ENCODE results near the gene USB1. TPM values are rescaled to one million over a fixed set of nuclear protein-coding genes. Genes with fewer than 3 reads are reported as not detected.

USB1 gene
- total and polyA plus RNA-seq, 9 donors, result 8.5 to 30.7 (median 22.5) TPM

- H3K9me3 ChIP-seq, result no peaks in the 10 kb centered on the region
- TF ChIP-seq POLR2A (IDR thresholded peaks at IDR 0.05) (no peak), EP300 (IDR thresholded peaks at IDR 0.05) (no peak)
- no peaks in the 10 kb centered on the region for H3K27me3 ChIP-seq
- H3K27ac ChIP-seq, result no peak overlapping the region
- DNase-seq, result no peak
- H3K4me1 ChIP-seq (ENCODE audit: insufficient read depth), result no peaks in the 10 kb centered on the region
- no peaks in the 10 kb centered on the region for H3K36me3 ChIP-seq
- intact Hi-C loops (cut with DNase I), result no loop called here
- WGBS, 3 donors, result 79 to 84% (median 84%) methylated on average over 13 of the region's 13 CpGs
- no peak overlapping the region for H3K4me3 ChIP-seq
Measured at GRCh38 chr16:58048494-58049231, 47.5 kb downstream of the USB1 start.

GRCh38 chr16:58049232-58050185, 48.3 kb downstream of the USB1 start:
- Histone ChIP-seq H3K4me3 (no peak overlapping the region), H3K36me3 (no peaks in the 10 kb centered on the region), H3K27me3 (no peaks in the 10 kb centered on the region), H3K4me1 (ENCODE audit: insufficient read depth) (no peaks in the 10 kb centered on the region), H3K27ac (no peak overlapping the region), H3K9me3 (no peaks in the 10 kb centered on the region)
- DNase-seq, result no peak
- 83 to 89% (median 85%) methylated on average over 17 of the region's 17 CpGs for WGBS, 3 donors
- intact Hi-C loops (cut with DNase I), result loop anchor here in 1 of 4 donors (10.0 kb wide), 1 partner anchor 425 kb away; no protein-coding TSS in a partner anchor
- no peak for TF ChIP-seq POLR2A (IDR thresholded peaks at IDR 0.05)
- no peak for TF ChIP-seq EP300 (IDR thresholded peaks at IDR 0.05)
- TF ChIP-seq CTCF (IDR thresholded peaks at IDR 0.05), result no peak

- Histone ChIP-seq H3K4me1 (ENCODE audit: insufficient read depth) (no peaks in the 10 kb centered on the region), H3K4me3 (no peak overlapping the region), H3K9me3 (no peaks in the 10 kb centered on the region), H3K36me3 (no peaks in the 10 kb centered on the region), H3K27me3 (no peaks in the 10 kb centered on the region), H3K27ac (no peak overlapping the region)
- intact Hi-C loops (cut with DNase I), result loop anchor here in 1 of 4 donors (10.0 kb wide), 1 partner anchor 424 kb away; no protein-coding TSS in a partner anchor
- WGBS, 3 donors, result 80 to 93% (median 82%) methylated on average over 2 of the region's 2 CpGs
- no peak for TF ChIP-seq POLR2A (IDR thresholded peaks at IDR 0.05)
- TF ChIP-seq CTCF (IDR thresholded peaks at IDR 0.05), result no peak
- no peak for TF ChIP-seq EP300 (IDR thresholded peaks at IDR 0.05)
- DNase-seq, result no peak
Measured at GRCh38 chr16:58051296-58051695, 50.1 kb downstream of the USB1 start.

- H3K9me3 ChIP-seq, result no peaks in the 10 kb centered on the region
- no peak for DNase-seq
- H3K36me3 ChIP-seq, result no peaks in the 10 kb centered on the region
- intact Hi-C loops (cut with DNase I), result loop anchor here in 1 of 4 donors (10.0 kb wide), 1 partner anchor 423 kb away; no protein-coding TSS in a partner anchor
- H3K27ac ChIP-seq, result no peak overlapping the region
- no peaks in the 10 kb centered on the region for H3K4me1 ChIP-seq (ENCODE audit: insufficient read depth)
- 51 to 55% (median 52%) methylated on average over 10 of the region's 10 CpGs for WGBS, 3 donors
- H3K27me3 ChIP-seq, result no peaks in the 10 kb centered on the region
- TF ChIP-seq CTCF (IDR thresholded peaks at IDR 0.05) (no peak), EP300 (IDR thresholded peaks at IDR 0.05) (no peak)
- no peak overlapping the region for H3K4me3 ChIP-seq
Measured at GRCh38 chr16:58051821-58052603, 50.8 kb downstream of the USB1 start.
